ENCODE measurements around the gene MOB4.
A peak's percentile ranks its signal among the peaks of the same experiment; 100 is the strongest.
"Not testable (repeated sequence)": the region's sequence is repeated elsewhere in the genome, so short reads cannot be mapped to it uniquely, and the experiment has no call there.

Gene MOB4

GRCh38 chr2:197515315-197515738, 539 bp upstream of the MOB4 start:
- no peak for DNase-seq

- peak; percentile 63 for DNase-seq
Measured at GRCh38 chr2:197516393-197516761, 511 bp downstream of the MOB4 start.

GRCh38 chr2:197517150-197517549, 1.3 kb downstream of the MOB4 start:
- DNase-seq, result no peak

GRCh38 chr2:197538412-197538811, 22.5 kb downstream of the MOB4 start:
- DNase-seq, result no peak

- DNase-seq, result no peak
Measured at GRCh38 chr2:197539734-197540133, 23.9 kb downstream of the MOB4 start.

- DNase-seq, result no peak
Measured at GRCh38 chr2:197543206-197543605, 27.3 kb downstream of the MOB4 start.

GRCh38 chr2:197547163-197547900, 31.5 kb downstream of the MOB4 start:
- DNase-seq, result no peak

GRCh38 chr2:197548582-197548981, 32.7 kb downstream of the MOB4 start:
- DNase-seq, result no peak

- DNase-seq, result not testable (repeated sequence)
Measured at GRCh38 chr2:197551260-197551659, 35.4 kb downstream of the MOB4 start.

- DNase-seq, result no peak
Measured at GRCh38 chr2:197555467-197555866, 39.6 kb downstream of the MOB4 start.

GRCh38 chr2:197556456-197556855, 40.6 kb downstream of the MOB4 start:
- DNase-seq, result no peak

GRCh38 chr2:197558393-197558792, 42.5 kb downstream of the MOB4 start:
- no peak for DNase-seq

- no peak for DNase-seq
Measured at GRCh38 chr2:197559681-197560080, 43.8 kb downstream of the MOB4 start.

- no peak for DNase-seq
Measured at GRCh38 chr2:197560146-197560665, 44.3 kb downstream of the MOB4 start.

GRCh38 chr2:197571627-197572271, 55.9 kb downstream of the MOB4 start:
- DNase-seq, result peak; percentile 46

GRCh38 chr2:197573608-197574007, 57.7 kb downstream of the MOB4 start:
- no peak for DNase-seq

GRCh38 chr2:197575987-197576386, 60.1 kb downstream of the MOB4 start:
- no peak for DNase-seq

GRCh38 chr2:197576631-197577030, 60.8 kb downstream of the MOB4 start:
- no peak for DNase-seq

- no peak for DNase-seq
Measured at GRCh38 chr2:197577446-197577845, 61.6 kb downstream of the MOB4 start.

GRCh38 chr2:197578294-197578693, 62.4 kb downstream of the MOB4 start:
- DNase-seq, result not testable (repeated sequence)

GRCh38 chr2:197580166-197580565, 64.3 kb downstream of the MOB4 start:
- not testable (repeated sequence) for DNase-seq

- not testable (repeated sequence) for DNase-seq
Measured at GRCh38 chr2:197587255-197587654, 71.4 kb downstream of the MOB4 start.

- DNase-seq, result no peak
Measured at GRCh38 chr2:197591339-197592072, 75.6 kb downstream of the MOB4 start.

GRCh38 chr2:197596766-197597165, 80.9 kb downstream of the MOB4 start:
- no peak for DNase-seq

Measured in eye (tissue), 1 donor.